Body of pancreas (tissue), 4 donors: Measurements from ENCODE around the gene RFFL.
A peak's percentile ranks its signal among the peaks of the same experiment; 100 is the strongest.

ENCODE experiments used
- POLR2A ChIP-seq, 3 donors: fragments of 450-650 bp; IDR thresholded peaks; one replicate each; pipeline ENCODE4 v1.6.1; 2016; ENCODE audit warnings: antibody characterized with exemption in 3 of 3, mild to moderate bottlenecking in 2 of 3
- TF ChIP-seq, protein P1 (sequence below), 7 experiments: fragments of 450-650 bp in 4 of 7; fragments of 200-600 bp in 3 of 7; sonication (generic) in 3 of 7; IDR thresholded peaks; one replicate each; pipeline ENCODE4 v1.5.1; 2016 to 2019; ENCODE audit warnings: antibody characterized with exemption in 7 of 7

DNA sequence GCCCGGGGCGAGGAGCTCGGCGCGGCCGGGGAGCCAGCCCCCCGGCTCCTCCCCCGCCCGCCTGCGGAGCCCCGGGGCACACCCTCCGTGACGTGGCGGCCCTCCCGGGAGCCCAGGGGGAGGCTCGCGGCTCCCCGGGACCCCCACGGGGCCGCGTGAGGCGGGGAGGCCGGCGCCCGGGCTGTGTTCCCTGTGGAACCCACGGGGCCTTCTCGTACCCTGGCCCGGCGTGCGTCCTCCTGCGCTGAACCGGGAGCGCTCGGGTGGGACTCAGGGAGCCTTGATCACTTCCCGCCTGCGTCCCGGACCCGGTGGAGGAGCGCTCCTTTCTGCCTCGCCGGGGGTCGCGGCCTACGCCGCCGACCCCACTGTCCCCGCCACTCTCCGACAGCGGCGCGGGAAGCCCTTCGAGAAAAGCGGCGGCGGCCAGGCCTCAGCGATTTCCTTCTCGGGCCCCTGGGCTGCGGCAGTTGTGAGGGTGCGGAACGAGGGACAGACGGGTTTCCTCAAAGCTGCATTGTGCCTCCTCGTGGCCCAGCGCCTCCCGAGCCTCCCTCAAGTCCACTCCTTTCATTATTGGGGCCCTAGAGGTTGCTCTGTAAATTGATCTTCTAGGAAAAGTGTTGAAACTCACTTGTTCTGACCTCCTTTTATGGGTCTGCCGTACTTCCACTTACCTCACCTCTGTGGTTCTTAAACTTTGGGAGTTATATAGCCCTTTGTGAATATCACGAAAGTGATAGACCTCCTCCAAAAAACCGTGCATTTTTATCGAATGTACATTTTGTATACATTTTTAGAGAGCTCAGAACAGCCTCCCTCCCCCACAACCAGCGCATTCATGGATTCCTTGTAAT, 82.6 kb downstream of the RFFL start:
- peak; percentile 17 to 73 (median 67) for TF ChIP-seq POLR2A (IDR thresholded peaks at IDR 0.05)
- TF ChIP-seq, protein P1, sequence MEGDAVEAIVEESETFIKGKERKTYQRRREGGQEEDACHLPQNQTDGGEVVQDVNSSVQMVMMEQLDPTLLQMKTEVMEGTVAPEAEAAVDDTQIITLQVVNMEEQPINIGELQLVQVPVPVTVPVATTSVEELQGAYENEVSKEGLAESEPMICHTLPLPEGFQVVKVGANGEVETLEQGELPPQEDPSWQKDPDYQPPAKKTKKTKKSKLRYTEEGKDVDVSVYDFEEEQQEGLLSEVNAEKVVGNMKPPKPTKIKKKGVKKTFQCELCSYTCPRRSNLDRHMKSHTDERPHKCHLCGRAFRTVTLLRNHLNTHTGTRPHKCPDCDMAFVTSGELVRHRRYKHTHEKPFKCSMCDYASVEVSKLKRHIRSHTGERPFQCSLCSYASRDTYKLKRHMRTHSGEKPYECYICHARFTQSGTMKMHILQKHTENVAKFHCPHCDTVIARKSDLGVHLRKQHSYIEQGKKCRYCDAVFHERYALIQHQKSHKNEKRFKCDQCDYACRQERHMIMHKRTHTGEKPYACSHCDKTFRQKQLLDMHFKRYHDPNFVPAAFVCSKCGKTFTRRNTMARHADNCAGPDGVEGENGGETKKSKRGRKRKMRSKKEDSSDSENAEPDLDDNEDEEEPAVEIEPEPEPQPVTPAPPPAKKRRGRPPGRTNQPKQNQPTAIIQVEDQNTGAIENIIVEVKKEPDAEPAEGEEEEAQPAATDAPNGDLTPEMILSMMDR (IDR thresholded peaks at IDR 0.05) = peak in 6 of 7 experiments; percentile 8 to 63 (median 47)
